SK-N-MC (cell line): ENCODE results near the gene PCDH10.
A peak's percentile ranks its signal among the peaks of the same experiment; 100 is the strongest.

Experiments
- DNase-seq: peaks from one replicate; pipeline ENCODE4 v3.0.0-alpha.2; 2011; ENCODE audit warnings: low read depth, low spot score
- H3K27ac ChIP-seq: fragments of 200-600 bp; sonication (generic); 2 replicates; pipeline ENCODE4 v1.5.1; 2016; ENCODE audit warnings: mixed run types
- H3K36me3 ChIP-seq: fragments of 200-600 bp; sonication (generic); 2 replicates; pipeline ENCODE4 v1.6.1; 2017; ENCODE audit warnings: antibody characterized with exemption, low read length, mixed read lengths; ENCODE audit not compliant: insufficient read depth
- H3K4me3 ChIP-seq: fragments of 200-600 bp; sonication (generic); 2 replicates; pipeline ENCODE4 v1.5.1; 2016
- H3K9ac ChIP-seq: fragments of 200-600 bp; sonication (generic); 2 replicates; pipeline ENCODE4 v1.8.0; 2017; ENCODE audit warnings: mixed run types, mixed read lengths; ENCODE audit not compliant: insufficient read length
- H3K9me3 ChIP-seq: fragments of 200-600 bp; sonication (generic); 2 replicates; pipeline ENCODE4 v1.6.1; 2017; ENCODE audit warnings: low read depth, mild to moderate bottlenecking, antibody characterized with exemption, low read length, moderate library complexity, mixed read lengths
- EZH2 ChIP-seq: fragments of 200-600 bp; sonication (generic); IDR thresholded peaks from one replicate; pipeline ENCODE4 v1.6.1; 2017; ENCODE audit warnings: antibody characterized with exemption
- FOXP2 ChIP-seq: optimal IDR thresholded peaks from 2 replicates; pipeline ENCODE3; 2011; ENCODE audit warnings: mild to moderate bottlenecking, moderate library complexity; ENCODE audit not compliant: insufficient read depth; ENCODE audit errors: extremely low read length, control extremely low read depth
- POLR2AphosphoS5 ChIP-seq: IDR thresholded peaks from 2 replicates; pipeline ENCODE4 v1.6.1; 2012; ENCODE audit warnings: mild to moderate bottlenecking, low read depth, low read length, borderline replicate concordance

Gene PCDH10

DNA sequence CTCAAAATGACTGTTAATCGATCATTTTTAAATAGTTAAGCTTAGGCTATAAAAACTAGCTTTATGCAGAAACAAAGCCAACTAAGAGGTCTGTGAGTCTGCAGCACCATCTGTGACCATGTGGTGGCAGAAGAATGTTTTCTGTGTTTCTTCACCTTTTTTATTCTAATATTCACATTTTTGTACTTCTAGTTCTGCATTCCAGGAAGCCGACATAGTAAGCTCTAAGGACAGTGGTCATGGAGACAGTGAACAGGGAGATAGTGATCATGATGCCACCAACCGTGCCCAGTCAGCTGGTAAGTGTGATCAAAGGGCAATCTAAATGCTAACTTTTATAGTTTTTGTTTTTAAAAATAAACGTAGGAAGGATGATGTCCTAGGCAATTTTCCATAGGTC, 5.6 kb downstream of the PCDH10 start:
- Histone ChIP-seq H3K9ac (no peak overlapping the region), H3K9me3 (no peaks in the 10 kb centered on the region), H3K27ac (no peak overlapping the region), H3K4me3 (peak overlapping the region; percentile 43; the same call in 1 of the 2 replicates), H3K36me3 (no peaks in the 10 kb centered on the region)
- no peak for DNase-seq
- no peak for TF ChIP-seq FOXP2
- TF ChIP-seq POLR2AphosphoS5 = no peak
- no peak for TF ChIP-seq EZH2

DNA sequence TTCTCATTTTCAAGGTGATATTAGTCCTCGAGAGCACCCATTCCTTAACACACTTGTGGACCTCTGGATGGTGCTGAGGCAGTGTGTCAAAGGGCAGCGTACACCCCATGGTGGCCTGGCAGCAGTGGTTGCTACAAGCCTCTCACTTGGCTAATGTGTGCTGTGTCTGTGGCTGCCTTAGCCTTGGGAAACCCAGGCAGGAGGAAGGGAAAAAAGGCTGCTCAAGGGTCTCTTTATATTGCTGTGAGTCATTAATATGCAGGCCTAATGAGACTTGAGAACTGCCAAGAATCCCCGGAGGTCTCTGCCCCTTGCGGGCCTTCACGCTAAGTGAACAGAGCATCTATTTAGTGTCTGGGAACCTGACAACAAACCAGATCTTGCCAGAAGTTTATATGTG, 7.0 kb downstream of the PCDH10 start:
- no peak for TF ChIP-seq FOXP2
- no peak for TF ChIP-seq EZH2
- no peak for TF ChIP-seq POLR2AphosphoS5
- H3K36me3 ChIP-seq = no peaks in the 10 kb centered on the region
- H3K9me3 ChIP-seq = no peaks in the 10 kb centered on the region
- no peak for DNase-seq
- H3K9ac ChIP-seq = no peak overlapping the region
- H3K27ac ChIP-seq = 0 out of 2 replicates have a peak overlapping the region, but pooled peaks have one; percentile 45
- peak overlapping the region; percentile 21; the same call in 1 of the 2 replicates for H3K4me3 ChIP-seq

DNA sequence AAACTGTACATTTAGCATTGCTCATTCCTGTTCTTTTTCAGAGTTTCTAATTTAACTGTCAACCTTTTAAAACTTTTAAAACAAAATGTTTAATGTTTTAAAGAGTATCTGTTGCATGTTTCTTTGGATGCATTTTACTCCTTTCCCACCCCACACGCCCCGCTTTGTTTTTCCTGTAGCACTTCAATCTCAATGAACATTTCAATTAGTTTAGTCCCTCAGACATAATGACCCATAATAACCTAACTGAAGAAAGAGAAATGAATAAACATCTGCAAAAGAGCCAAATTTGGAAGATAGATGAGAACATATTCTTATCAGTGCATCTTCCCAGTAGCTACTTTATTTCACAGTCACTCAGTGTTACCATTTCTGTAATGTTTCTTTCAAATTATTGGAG, 7.5 kb downstream of the PCDH10 start:
- Histone ChIP-seq H3K9ac (no peak overlapping the region), H3K9me3 (no peaks in the 10 kb centered on the region), H3K27ac (no peak overlapping the region), H3K36me3 (no peaks in the 10 kb centered on the region), H3K4me3 (peak overlapping the region; percentile 21; the same call in 1 of the 2 replicates)
- DNase-seq = no peak
- TF ChIP-seq FOXP2 = no peak
- TF ChIP-seq EZH2 = no peak
- TF ChIP-seq POLR2AphosphoS5 = no peak

DNA sequence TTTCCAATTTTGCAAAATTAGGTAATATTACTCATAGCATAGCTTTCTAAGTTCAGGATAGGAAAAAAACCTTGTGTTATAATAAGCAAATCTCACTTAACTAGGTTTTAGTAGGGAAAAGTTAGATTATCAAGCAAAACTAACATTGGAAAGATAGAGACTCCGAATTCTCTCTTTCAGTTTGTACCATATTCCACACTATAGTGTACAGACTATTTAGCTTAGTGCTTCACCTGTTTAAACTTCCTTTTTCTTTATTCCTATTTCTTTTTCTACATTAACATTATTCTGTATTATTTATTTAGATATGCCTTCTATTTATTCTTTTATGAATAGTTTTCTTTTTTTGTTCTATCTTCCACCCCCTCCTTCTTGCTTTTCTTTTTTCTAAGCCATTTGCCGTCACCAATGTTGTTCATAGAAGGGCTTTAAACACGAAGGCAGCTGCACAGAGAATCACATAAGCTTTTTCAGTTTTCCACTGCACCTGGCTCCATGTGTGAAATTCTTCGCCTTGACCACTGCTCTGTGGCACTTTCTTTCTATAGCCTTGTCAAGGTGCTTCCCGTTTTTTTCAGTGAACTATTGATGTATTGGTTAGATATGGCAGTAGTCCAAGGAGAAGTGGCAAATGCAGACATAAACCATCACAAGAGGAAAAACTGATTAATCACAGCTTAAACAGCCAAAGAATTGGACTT, 8.5 kb downstream of the PCDH10 start:
- H3K36me3 ChIP-seq = no peaks in the 10 kb centered on the region; the same call in 1 of the 2 replicates
- H3K4me3 ChIP-seq = no peak overlapping the region

DNA sequence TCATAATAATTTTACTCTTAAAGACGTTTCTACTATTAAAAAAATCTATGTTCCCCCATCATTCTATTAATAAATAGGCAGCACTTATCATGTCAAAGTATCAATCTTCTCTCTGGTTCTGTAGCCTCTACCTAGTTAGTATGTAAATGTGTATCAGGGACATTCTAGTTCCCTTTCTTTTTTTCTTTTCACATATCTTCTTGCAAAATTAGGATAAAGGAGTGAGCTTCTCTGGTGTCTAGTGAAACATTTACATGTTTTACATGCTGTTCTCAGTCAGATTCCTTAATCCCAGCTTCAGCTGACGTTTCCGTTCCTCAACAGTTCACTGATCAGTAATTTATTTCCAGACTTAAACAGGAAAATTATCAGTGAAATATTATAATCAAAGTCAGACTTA, 11.8 kb downstream of the PCDH10 start:
- H3K9me3 ChIP-seq = no peaks in the 10 kb centered on the region
- TF ChIP-seq POLR2AphosphoS5 (no peak), FOXP2 (no peak), EZH2 (no peak)
- peaks cover 13% of the 10 kb centered on the region for H3K36me3 ChIP-seq
- DNase-seq = no peak
- H3K4me3 ChIP-seq = no peak overlapping the region
- H3K9ac ChIP-seq = no peak overlapping the region
- H3K27ac ChIP-seq = no peak overlapping the region

More for the DNA sequence above, 8.5 kb downstream of the PCDH10 start:
- no peaks in the 10 kb centered on the region for H3K9me3 ChIP-seq
- DNase-seq = no peak
- no peak for TF ChIP-seq EZH2
- TF ChIP-seq FOXP2 = no peak
- TF ChIP-seq POLR2AphosphoS5 = no peak
- no peak overlapping the region for H3K9ac ChIP-seq
- H3K27ac ChIP-seq = no peak overlapping the region

DNA sequence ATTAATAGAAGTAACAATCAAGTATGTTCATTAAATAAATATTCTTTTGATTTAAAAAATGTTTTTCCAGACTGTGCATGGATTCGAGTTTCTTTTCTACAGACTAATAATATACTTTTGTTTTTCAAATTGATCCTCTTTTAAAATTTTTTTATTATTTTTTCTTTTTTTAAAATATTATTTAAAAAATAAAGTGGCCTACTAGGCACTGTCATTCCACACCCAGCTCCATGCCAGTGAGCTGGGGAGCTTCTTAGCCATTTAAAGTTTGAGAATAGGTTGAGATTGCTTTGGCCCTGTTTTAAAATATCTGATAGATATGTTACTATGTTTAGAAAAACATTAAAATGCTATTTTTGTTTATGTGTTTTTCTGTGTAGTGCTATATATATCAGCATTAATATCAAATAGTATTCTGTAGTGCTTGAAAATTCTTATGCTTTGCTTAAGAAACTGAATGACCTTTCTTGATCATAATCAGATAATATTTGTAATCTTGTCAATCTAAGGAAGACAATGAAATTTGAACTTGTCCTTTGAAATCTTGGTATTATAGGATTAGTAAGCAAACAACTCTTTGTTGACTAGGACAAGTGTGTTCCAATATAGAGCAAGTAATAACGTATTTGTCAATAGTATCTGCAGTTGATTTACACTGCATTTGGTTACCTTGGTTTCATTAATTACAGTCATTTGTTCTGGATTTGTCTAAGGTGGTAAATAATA, 12.6 kb downstream of the PCDH10 start:
- TF ChIP-seq POLR2AphosphoS5 (no peak), EZH2 (no peak), FOXP2 (no peak)
- DNase-seq = no peak
- H3K27ac ChIP-seq = no peak overlapping the region
- H3K9me3 ChIP-seq = no peaks in the 10 kb centered on the region
- peaks cover 13% of the 10 kb centered on the region for H3K36me3 ChIP-seq
- no peak overlapping the region for H3K9ac ChIP-seq
- H3K4me3 ChIP-seq = no peak overlapping the region

DNA sequence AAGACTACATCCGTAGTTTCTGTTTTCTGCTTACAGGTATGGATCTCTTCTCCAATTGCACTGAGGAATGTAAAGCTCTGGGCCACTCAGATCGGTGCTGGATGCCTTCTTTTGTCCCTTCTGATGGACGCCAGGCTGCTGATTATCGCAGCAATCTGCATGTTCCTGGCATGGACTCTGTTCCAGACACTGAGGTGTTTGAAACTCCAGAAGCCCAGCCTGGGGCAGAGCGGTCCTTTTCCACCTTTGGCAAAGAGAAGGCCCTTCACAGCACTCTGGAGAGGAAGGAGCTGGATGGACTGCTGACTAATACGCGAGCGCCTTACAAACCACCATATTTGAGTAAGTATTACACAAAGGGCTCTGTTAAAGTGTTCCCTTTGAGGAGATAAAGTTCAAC, 13.8 kb downstream of the PCDH10 start:
- DNase-seq = no peak
- no peak overlapping the region for H3K9ac ChIP-seq
- H3K9me3 ChIP-seq = no peaks in the 10 kb centered on the region
- TF ChIP-seq POLR2AphosphoS5 = no peak
- no peak for TF ChIP-seq FOXP2
- no peak for TF ChIP-seq EZH2
- H3K4me3 ChIP-seq = no peak overlapping the region
- peaks cover 13% of the 10 kb centered on the region for H3K36me3 ChIP-seq
- H3K27ac ChIP-seq = no peak overlapping the region

DNA sequence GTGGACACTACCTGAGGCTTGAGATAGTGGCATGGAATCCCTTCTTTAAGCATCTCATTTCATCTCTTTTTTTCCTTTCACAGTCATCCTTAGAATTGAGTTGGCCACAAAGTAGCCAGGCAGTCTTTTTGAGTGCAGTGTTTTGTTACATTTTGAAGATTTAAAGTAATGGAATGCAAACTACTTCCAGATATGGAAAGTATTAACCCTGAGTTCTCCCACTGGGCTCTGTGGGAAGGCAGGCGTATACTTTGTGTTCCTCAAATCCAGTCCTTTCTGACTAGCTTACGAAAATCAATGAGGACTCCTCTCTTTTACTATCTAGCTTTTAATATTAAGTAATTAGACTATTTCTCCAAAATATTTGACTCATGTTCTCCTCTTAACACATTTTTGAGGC, 29.9 kb downstream of the PCDH10 start:
- no peak for DNase-seq
- Histone ChIP-seq H3K4me3 (no peak overlapping the region), H3K36me3 (no peaks in the 10 kb centered on the region), H3K27ac (peak overlapping the region; percentile 18; the same call in 1 of the 2 replicates), H3K9me3 (no peaks in the 10 kb centered on the region), H3K9ac (no peak overlapping the region)
- no peak for TF ChIP-seq EZH2
- no peak for TF ChIP-seq FOXP2
- TF ChIP-seq POLR2AphosphoS5 = no peak
